HepG2 (cell line): ENCODE measurements around the gene GATA5. TPM values are rescaled to one million over a fixed set of nuclear protein-coding genes. Genes with fewer than 3 reads are reported as not detected.

Experiments used
- GFI1 ChIP-seq: sonication (generic); formaldehyde crosslinking; IDR thresholded peaks from 2 replicates; pipeline ENCODE4 v1.5.0; 2020; ENCODE audit warnings: missing genetic modification reagents, mild to moderate bottlenecking, borderline replicate concordance
- KAT8 ChIP-seq: IDR thresholded peaks from 2 replicates; pipeline ENCODE4 v1.6.1; 2016; ENCODE audit warnings: missing genetic modification reagents, missing compliant biosample characterization
- KLF9 ChIP-seq: IDR thresholded peaks from 2 replicates; pipeline ENCODE4 v1.6.1; 2016; ENCODE audit warnings: low read depth
- MED1 ChIP-seq: sonication (generic); formaldehyde crosslinking; IDR thresholded peaks from 2 replicates; pipeline ENCODE4 v1.4.0; 2020; ENCODE audit warnings: missing genetic modification reagents
- NFE2 ChIP-seq: sonication (generic); formaldehyde crosslinking; IDR thresholded peaks from 2 replicates; pipeline ENCODE4 v1.4.0; 2020; ENCODE audit warnings: missing genetic modification reagents
- NRL ChIP-seq: sonication (generic); formaldehyde crosslinking; IDR thresholded peaks from 2 replicates; pipeline ENCODE4 v1.5.0; 2020; ENCODE audit warnings: missing genetic modification reagents, mild to moderate bottlenecking, moderate library complexity, borderline replicate concordance
- SMAD1 ChIP-seq: sonication (generic); formaldehyde crosslinking; IDR thresholded peaks from 2 replicates; pipeline ENCODE4 v1.4.0; 2020; ENCODE audit warnings: missing genetic modification reagents, low read depth, mild to moderate bottlenecking, borderline replicate concordance
- SRSF1 ChIP-seq: fragments of 200-400 bp; formaldehyde crosslinking; optimal IDR thresholded peaks from 2 replicates; pipeline ENCODE3; 2017; ENCODE audit warnings: mild to moderate bottlenecking, low read depth, low read length, moderate library complexity
- TEAD3 ChIP-seq: optimal IDR thresholded peaks from 2 replicates; pipeline ENCODE3; 2016; ENCODE audit warnings: borderline replicate concordance
- ZFP36L2 ChIP-seq: sonication (generic); formaldehyde crosslinking; IDR thresholded peaks from 2 replicates; pipeline ENCODE4 v1.4.0; 2020; ENCODE audit warnings: missing genetic modification reagents
- ZNF292 ChIP-seq: sonication (generic); formaldehyde crosslinking; IDR thresholded peaks from 2 replicates; pipeline ENCODE4 v1.8.1; 2022; ENCODE audit warnings: mild to moderate bottlenecking, low read depth, missing genetic modification reagents, borderline replicate concordance
- ZNF619 ChIP-seq: sonication (generic); formaldehyde crosslinking; IDR thresholded peaks from 2 replicates; pipeline ENCODE4 v1.4.0; 2020; ENCODE audit warnings: mild to moderate bottlenecking, missing genetic modification reagents
- ZNF878 ChIP-seq: sonication (generic); formaldehyde crosslinking; IDR thresholded peaks from 2 replicates; pipeline ENCODE4 v1.8.1; 2023; ENCODE audit warnings: mild to moderate bottlenecking, missing genetic modification reagents, moderate library complexity
- ZSCAN31 ChIP-seq: sonication (generic); formaldehyde crosslinking; IDR thresholded peaks from 2 replicates; pipeline ENCODE4 v1.5.0; 2020; ENCODE audit warnings: low read depth, mild to moderate bottlenecking, missing genetic modification reagents
- polyA plus RNA-seq, 8 experiments: library from polyadenylated mRNA; depleted of rRNA in 3 of 8; stranded (reverse) in 7 of 8; unstranded in 1 of 8; fragments of >200 nt; fragmentation: Illumina TruSeq in 4 of 8; extraction: Trizol in 4 of 8; gene quantifications; 2 replicates each; pipeline versions ENCODE4 v1.2.1 to v1.2.3, GENCODE V29; 2011 to 2016; ENCODE audit warnings: low read depth in 4 of 8, missing spikeins in 1 of 8, mixed read lengths in 1 of 8; ENCODE audit not compliant: insufficient read depth in 1 of 8
- total RNA-seq, 5 experiments: library from RNA; depleted of rRNA; stranded (reverse); fragments of >200 nt; fragmentation: Illumina TruSeq; extraction: Trizol; gene quantifications; 2 replicates each; pipeline ENCODE4 v1.2.3, GENCODE V29; 2016; ENCODE audit warnings: low read depth in 1 of 5
- TF ChIP-seq, protein P1 (sequence below): sonication (generic); formaldehyde crosslinking; IDR thresholded peaks from 2 replicates; pipeline ENCODE4 v1.4.0; 2020; ENCODE audit warnings: mild to moderate bottlenecking, missing genetic modification reagents
- TF ChIP-seq, protein P2 (sequence below): sonication (generic); formaldehyde crosslinking; IDR thresholded peaks from 2 replicates; pipeline ENCODE4 v1.5.0; 2020; ENCODE audit warnings: missing genetic modification reagents
- TF ChIP-seq, protein P3 (sequence below): sonication (generic); formaldehyde crosslinking; IDR thresholded peaks from 2 replicates; pipeline ENCODE4 v1.9.0; 2022; ENCODE audit warnings: missing genetic modification reagents, mild to moderate bottlenecking, borderline replicate concordance
- TF ChIP-seq, protein P4 (sequence below): sonication (generic); formaldehyde crosslinking; IDR thresholded peaks from 2 replicates; pipeline ENCODE4 v1.5.0; 2020; ENCODE audit warnings: mild to moderate bottlenecking, missing genetic modification reagents
- TF ChIP-seq, protein P5 (sequence below): IDR thresholded peaks from 2 replicates; pipeline ENCODE4 v1.6.1; 2016; ENCODE audit warnings: mild to moderate bottlenecking

GATA5 gene
- total and polyA plus RNA-seq, 2 of the 13 experiments (the other 11 are each of a cell fraction or from before 2014, with no cell fraction given) = 0.12 to 0.20 TPM

DNA sequence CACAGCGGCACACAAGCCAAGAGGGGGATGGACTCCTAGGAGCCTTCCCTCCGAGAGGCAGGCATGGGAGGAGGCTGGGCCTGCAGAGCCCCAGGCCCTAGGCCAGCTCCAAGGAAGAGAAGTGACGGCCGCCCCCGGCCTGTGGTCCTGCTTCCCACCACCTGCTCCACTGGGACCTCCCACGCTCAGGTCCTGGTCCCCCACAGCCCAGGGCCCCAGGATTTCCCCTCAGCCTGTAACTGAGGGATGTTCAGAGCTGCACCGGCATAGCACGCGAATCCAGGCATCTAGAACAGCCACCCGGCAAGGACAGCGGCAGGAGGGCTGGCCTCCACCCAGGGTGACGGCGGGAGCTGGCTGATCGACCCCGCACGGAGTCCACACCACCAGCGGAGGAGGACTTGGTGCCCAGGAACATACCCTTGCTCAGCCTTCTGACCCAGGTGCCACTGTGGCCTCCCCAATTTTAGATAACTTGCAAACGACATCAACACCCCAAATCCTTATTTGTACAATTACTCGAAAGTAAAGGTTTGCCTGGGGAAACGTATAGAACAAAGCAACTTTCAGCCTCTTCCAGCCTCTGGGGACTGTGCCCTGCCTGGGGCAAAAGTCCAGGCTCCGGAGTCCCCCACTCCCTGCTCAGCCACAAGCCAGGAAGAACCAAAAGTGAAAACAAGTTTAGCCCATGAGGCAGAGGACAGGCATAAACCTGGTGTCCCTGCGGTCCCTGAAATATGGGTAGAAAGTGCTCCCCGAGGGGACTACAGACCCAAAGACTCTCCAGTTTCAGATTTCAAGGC, 3.5 kb downstream of the GATA5 start (continued):
- TF ChIP-seq SRSF1 (peak; percentile 63), NRL (CRISPR knock-in tag) (0 out of 2 replicates have a peak, but pooled peaks have one; percentile 12), ZFP36L2 (no peak), GFI1 (CRISPR knock-in tag) (no peak; the same call in 1 of the 2 replicates), ZNF878 (CRISPR knock-in tag) (no peak), NFE2 (CRISPR knock-in tag) (no peak), TEAD3 (CRISPR knock-in tag) (peak; percentile 31), MED1 (CRISPR knock-in tag) (peak; percentile 17; the same call in 1 of the 2 replicates), ZNF292 (peak; percentile 42; the same call in 1 of the 2 replicates), ZNF619 (CRISPR knock-in tag) (0 out of 2 replicates have a peak, but pooled peaks have one; percentile 51), KLF9 (CRISPR knock-in tag) (no peak), KAT8 (CRISPR knock-in tag) (peak; percentile 30; the same call in 1 of the 2 replicates), SMAD1 (CRISPR knock-in tag) (0 out of 2 replicates have a peak, but pooled peaks have one; percentile 55), ZSCAN31 (CRISPR knock-in tag) (0 out of 2 replicates have a peak, but pooled peaks have one; percentile 48)
- TF ChIP-seq, protein P1, sequence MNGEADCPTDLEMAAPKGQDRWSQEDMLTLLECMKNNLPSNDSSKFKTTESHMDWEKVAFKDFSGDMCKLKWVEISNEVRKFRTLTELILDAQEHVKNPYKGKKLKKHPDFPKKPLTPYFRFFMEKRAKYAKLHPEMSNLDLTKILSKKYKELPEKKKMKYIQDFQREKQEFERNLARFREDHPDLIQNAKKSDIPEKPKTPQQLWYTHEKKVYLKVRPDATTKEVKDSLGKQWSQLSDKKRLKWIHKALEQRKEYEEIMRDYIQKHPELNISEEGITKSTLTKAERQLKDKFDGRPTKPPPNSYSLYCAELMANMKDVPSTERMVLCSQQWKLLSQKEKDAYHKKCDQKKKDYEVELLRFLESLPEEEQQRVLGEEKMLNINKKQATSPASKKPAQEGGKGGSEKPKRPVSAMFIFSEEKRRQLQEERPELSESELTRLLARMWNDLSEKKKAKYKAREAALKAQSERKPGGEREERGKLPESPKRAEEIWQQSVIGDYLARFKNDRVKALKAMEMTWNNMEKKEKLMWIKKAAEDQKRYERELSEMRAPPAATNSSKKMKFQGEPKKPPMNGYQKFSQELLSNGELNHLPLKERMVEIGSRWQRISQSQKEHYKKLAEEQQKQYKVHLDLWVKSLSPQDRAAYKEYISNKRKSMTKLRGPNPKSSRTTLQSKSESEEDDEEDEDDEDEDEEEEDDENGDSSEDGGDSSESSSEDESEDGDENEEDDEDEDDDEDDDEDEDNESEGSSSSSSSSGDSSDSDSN (CRISPR knock-in tag) = peak; percentile 89
- TF ChIP-seq, protein P2, sequence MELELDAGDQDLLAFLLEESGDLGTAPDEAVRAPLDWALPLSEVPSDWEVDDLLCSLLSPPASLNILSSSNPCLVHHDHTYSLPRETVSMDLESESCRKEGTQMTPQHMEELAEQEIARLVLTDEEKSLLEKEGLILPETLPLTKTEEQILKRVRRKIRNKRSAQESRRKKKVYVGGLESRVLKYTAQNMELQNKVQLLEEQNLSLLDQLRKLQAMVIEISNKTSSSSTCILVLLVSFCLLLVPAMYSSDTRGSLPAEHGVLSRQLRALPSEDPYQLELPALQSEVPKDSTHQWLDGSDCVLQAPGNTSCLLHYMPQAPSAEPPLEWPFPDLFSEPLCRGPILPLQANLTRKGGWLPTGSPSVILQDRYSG (CRISPR knock-in tag) = 0 out of 2 replicates have a peak, but pooled peaks have one; percentile 59
- TF ChIP-seq, protein P3, sequence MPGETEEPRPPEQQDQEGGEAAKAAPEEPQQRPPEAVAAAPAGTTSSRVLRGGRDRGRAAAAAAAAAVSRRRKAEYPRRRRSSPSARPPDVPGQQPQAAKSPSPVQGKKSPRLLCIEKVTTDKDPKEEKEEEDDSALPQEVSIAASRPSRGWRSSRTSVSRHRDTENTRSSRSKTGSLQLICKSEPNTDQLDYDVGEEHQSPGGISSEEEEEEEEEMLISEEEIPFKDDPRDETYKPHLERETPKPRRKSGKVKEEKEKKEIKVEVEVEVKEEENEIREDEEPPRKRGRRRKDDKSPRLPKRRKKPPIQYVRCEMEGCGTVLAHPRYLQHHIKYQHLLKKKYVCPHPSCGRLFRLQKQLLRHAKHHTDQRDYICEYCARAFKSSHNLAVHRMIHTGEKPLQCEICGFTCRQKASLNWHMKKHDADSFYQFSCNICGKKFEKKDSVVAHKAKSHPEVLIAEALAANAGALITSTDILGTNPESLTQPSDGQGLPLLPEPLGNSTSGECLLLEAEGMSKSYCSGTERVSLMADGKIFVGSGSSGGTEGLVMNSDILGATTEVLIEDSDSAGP (CRISPR knock-in tag) = peak; percentile 45; the same call in 1 of the 2 replicates
- TF ChIP-seq, protein P4, sequence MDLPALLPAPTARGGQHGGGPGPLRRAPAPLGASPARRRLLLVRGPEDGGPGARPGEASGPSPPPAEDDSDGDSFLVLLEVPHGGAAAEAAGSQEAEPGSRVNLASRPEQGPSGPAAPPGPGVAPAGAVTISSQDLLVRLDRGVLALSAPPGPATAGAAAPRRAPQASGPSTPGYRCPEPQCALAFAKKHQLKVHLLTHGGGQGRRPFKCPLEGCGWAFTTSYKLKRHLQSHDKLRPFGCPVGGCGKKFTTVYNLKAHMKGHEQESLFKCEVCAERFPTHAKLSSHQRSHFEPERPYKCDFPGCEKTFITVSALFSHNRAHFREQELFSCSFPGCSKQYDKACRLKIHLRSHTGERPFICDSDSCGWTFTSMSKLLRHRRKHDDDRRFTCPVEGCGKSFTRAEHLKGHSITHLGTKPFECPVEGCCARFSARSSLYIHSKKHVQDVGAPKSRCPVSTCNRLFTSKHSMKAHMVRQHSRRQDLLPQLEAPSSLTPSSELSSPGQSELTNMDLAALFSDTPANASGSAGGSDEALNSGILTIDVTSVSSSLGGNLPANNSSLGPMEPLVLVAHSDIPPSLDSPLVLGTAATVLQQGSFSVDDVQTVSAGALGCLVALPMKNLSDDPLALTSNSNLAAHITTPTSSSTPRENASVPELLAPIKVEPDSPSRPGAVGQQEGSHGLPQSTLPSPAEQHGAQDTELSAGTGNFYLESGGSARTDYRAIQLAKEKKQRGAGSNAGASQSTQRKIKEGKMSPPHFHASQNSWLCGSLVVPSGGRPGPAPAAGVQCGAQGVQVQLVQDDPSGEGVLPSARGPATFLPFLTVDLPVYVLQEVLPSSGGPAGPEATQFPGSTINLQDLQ = no peak
- TF ChIP-seq, protein P5, sequence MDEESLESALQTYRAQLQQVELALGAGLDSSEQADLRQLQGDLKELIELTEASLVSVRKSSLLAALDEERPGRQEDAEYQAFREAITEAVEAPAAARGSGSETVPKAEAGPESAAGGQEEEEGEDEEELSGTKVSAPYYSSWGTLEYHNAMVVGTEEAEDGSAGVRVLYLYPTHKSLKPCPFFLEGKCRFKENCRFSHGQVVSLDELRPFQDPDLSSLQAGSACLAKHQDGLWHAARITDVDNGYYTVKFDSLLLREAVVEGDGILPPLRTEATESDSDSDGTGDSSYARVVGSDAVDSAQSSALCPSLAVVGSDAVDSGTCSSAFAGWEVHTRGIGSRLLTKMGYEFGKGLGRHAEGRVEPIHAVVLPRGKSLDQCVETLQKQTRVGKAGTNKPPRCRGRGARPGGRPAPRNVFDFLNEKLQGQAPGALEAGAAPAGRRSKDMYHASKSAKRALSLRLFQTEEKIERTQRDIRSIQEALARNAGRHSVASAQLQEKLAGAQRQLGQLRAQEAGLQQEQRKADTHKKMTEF = no peak
